Activated naive CD8-positive, alpha-beta T cell treated with anti-CD3 and anti-CD28 coated beads for 36 hours (primary cell): ENCODE measurements around the gene SLC2A4RG. TPM values are rescaled to one million over a fixed set of nuclear protein-coding genes. Genes with fewer than 3 reads are reported as not detected.
"Not testable (repeated sequence)": the region's sequence is repeated elsewhere in the genome, so short reads cannot be mapped to it uniquely, and the experiment has no call there.

ENCODE experiments used
- DNase-seq: peaks from one replicate; pipeline ENCODE4 v3.0.0; 2021
- H3K27ac Mint-ChIP-seq: one replicate; pipeline ENCODE4 v1.8.0; 2022; ENCODE audit warnings: mild to moderate bottlenecking, moderate library complexity, mixed read lengths
- H3K27me3 Mint-ChIP-seq: one replicate; pipeline ENCODE4 v1.8.0; 2022; ENCODE audit warnings: mild to moderate bottlenecking, mixed read lengths
- H3K36me3 Mint-ChIP-seq: one replicate; pipeline ENCODE4 v1.8.0; 2021; ENCODE audit warnings: mild to moderate bottlenecking, mixed read lengths
- H3K4me1 Mint-ChIP-seq: one replicate; pipeline ENCODE4 v1.8.0; 2021; ENCODE audit warnings: mixed read lengths
- H3K4me3 Mint-ChIP-seq: one replicate; pipeline ENCODE4 v1.8.0; 2022; ENCODE audit warnings: mild to moderate bottlenecking, moderate library complexity, mixed read lengths
- H3K9me3 Mint-ChIP-seq: one replicate; pipeline ENCODE4 v1.8.0; 2022; ENCODE audit warnings: mixed read lengths
- total RNA-seq, 2 experiments: library from RNA; stranded (reverse); gene quantifications; one replicate each; pipeline ENCODE4 v1.2.3, GENCODE V29; 2021

Gene SLC2A4RG
- total RNA-seq, 2 experiments from 2014 or later: 25.7 to 29.3 TPM

DNA sequence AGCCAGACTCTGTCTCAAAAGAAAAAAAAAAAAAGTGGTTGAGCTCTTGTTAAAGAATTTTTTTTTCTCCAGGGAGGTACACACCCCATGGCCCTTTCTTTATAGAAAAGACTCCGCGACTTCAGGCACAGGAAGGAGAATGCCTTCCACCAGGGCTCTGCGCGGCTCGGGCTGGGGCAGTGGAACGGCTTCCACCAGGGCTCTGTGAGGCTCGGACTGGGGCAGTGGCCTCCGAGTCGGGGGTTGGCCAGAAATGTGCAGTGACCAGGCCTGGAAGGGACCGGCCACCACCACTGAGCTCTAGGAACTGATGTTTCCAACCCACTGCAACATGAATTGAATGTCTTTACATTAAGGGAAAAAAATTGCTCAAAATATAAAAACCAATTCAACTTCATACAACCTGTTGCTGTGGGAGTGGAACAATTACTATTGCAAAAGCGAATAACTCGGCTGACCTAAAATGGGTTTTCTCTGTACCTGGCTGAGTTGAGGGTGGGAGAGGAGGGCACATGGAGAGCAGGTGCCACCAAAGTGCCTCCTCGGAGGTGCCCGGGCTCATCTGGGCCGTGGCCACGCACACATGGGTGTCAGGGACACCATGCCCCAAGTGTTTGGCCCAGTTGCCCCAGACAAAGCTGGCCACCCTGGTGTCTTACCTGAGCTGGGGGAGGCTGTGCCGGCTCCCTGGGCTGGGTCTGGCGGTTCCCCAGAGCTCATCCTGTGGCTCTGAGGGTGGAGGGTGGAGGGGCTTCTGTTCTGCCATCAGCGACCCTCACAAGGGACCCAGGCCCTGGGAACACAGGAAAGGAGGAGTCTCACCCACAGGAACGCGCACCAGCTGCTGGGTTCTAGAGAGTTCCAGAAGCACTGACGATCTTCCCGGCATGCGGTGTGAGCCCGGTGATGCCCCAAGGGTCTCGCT lies 29.3 kb downstream of the SLC2A4RG start:
- no peaks in the 10 kb centered on the region for H3K36me3 Mint-ChIP-seq
- no peaks in the 10 kb centered on the region for H3K9me3 Mint-ChIP-seq
- no peak overlapping the region for H3K27ac Mint-ChIP-seq
- H3K27me3 Mint-ChIP-seq: no peaks in the 10 kb centered on the region
- H3K4me1 Mint-ChIP-seq: no peaks in the 10 kb centered on the region
- no peak for DNase-seq
- no peak overlapping the region for H3K4me3 Mint-ChIP-seq

DNA sequence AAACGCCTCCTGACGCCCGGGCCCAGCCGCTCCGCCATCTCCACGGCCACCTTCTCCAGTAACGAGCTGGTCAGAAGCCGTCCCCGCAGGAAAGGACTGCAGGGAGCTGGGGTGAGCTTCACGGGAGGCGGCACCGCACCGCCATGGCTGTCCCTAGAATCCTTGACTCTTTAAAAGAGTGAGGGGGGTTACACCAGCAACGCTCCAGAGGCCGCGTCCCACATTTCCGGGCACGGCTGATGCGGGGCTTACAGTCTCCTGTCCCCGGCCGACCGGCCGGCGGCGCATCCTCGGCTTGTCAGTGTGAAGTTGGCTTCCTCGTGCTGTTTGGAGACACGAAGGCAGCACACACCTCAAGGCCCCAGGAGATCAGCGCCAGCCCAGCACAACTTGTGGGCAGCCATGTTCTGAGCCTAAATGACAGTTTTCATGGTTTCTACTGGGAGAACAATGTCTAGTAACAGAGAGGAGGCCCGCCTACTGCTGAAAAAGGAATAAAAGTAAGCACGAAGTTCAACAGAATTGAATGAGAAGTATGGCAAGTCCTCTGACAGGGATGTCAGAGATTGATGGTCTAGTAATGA lies 30.4 kb downstream of the SLC2A4RG start:
- Mint-ChIP-seq H3K4me1 (peaks cover 1% of the 10 kb centered on the region), H3K36me3 (no peaks in the 10 kb centered on the region), H3K4me3 (no peak overlapping the region), H3K27ac (peak overlapping the region; percentile 48), H3K9me3 (no peaks in the 10 kb centered on the region), H3K27me3 (no peaks in the 10 kb centered on the region)
- DNase-seq: no peak

DNA sequence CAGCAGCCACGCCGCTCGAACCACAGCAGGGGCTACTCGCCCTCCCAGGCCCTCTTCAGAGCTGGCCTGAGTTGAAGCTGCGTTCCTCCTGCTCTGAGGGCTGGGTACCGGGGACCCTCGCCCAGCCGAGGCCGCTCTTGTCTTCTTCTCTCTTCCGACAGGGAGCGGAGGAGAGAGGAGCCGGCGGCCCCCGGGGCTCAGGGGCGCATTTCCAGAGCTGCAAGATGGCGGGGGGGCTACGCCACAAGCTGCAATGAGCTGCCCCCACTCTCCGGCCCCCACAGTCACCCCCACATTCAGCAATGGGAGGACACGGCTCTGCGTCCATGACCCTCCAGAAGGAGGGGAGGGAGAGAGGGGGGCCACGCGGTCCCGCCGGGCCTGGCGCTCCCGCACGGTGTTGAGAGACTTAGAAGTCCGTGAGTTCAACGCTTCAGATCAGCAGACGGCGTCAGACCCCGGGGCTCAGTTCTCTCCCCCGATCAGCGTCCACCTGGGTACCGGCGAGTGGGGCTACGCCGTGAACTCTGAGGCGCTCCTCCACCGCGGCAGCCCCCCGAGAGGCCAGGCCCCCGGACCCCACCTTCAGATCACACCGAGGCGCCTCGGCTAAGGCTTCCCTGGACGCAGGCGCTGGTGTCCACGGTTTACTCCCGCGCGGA lies 31.6 kb downstream of the SLC2A4RG start:
- H3K36me3 Mint-ChIP-seq: no peaks in the 10 kb centered on the region
- peaks cover 1% of the 10 kb centered on the region for H3K4me1 Mint-ChIP-seq
- no peak for DNase-seq
- H3K9me3 Mint-ChIP-seq: no peaks in the 10 kb centered on the region
- H3K4me3 Mint-ChIP-seq: no peak overlapping the region
- H3K27ac Mint-ChIP-seq: no peak overlapping the region
- no peaks in the 10 kb centered on the region for H3K27me3 Mint-ChIP-seq

DNA sequence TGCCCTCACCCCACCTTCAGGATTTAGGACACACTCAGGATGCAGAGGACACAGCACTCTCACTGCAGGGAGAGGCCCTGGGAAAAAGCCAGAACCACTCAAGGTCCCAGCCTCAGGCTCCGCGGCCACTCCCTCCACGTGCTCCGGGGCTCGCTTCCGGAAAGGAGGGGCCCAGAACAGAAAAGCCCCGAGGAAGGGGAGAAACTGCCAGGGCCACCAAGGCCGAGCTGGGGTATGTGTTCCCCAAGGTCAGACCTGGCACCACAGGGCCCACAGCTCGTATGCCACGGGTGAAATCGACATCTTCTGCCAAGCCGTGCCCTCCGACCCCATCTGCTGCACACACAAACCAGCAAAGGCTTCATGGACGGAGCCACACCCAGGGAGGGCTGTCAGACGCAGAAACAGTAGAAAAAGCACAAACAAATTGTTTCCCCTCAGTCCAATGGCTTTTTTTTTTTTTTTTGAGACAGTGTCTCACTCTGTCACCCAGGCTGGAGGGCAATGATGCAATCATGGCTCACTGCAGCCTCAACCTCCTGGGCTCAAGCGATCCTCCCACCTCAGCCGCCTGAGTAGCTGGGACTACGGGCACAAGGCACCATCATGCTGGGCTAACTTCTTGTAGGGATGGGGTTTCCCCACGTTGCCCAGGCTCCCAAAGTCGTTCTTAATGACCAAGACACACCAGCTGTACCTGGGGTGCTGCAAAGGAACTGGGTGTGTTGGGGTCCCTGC lies 33.4 kb downstream of the SLC2A4RG start:
- no peaks in the 10 kb centered on the region for H3K27me3 Mint-ChIP-seq
- H3K4me3 Mint-ChIP-seq: no peak overlapping the region
- H3K4me1 Mint-ChIP-seq: peaks cover 1% of the 10 kb centered on the region
- DNase-seq: no peak
- no peak overlapping the region for H3K27ac Mint-ChIP-seq
- H3K9me3 Mint-ChIP-seq: no peaks in the 10 kb centered on the region
- H3K36me3 Mint-ChIP-seq: no peaks in the 10 kb centered on the region

DNA sequence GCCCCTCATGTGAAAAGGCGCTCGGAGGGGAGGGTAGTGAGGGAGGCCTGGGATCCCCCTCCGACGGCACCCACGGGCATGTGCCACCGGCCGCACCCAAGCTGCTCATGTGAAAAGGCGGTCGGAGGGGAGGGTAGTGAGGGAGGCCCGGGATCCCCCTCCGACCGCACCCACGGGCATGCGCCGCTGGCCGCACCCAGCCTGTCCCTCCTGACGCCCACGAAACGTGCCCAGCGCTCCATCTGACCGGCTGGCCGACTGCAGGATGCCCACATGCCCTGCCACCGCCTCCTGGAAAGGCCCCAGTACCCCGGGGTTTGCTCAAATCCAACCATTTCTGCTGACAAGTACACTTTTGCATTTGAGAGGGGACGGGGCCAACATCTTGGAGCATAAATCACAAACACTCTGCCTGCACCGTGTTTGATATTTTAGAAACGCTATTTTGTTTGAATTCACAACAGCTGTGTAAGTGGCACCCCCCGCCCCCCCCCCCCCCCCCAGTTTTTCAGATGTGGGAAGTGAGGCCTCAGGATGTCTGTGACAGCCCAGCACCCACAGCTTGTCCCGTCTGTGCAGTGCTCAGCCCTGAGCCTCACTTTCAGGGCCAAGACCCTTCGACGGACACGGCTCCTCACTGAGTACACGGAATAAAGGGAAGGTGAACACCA lies 34.1 kb downstream of the SLC2A4RG start:
- no peak for DNase-seq
- H3K9me3 Mint-ChIP-seq: no peaks in the 10 kb centered on the region
- no peaks in the 10 kb centered on the region for H3K27me3 Mint-ChIP-seq
- H3K36me3 Mint-ChIP-seq: no peaks in the 10 kb centered on the region
- H3K4me3 Mint-ChIP-seq: no peak overlapping the region
- H3K4me1 Mint-ChIP-seq: peaks cover 1% of the 10 kb centered on the region
- no peak overlapping the region for H3K27ac Mint-ChIP-seq

DNA sequence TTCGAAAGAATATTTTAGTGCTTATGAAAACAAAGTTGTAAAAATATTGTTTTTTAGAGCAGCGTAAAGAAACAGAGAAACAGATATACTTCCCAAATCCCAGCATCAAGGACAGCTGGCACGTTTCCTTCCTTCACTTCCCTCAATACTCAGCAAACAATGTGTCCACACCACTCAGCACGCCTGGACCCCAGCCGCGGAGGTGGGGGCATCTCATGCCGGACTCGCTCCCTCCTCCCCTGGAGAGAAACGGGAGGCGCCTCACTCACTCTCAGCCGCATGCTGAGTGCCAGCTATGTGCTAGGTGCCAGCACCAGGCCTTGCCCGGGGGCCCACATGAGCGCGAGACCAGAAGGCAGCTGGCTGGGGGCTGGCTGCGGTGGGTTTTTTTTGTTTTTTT lies 34.7 kb downstream of the SLC2A4RG start:
- Mint-ChIP-seq H3K27ac (no peak overlapping the region), H3K36me3 (no peaks in the 10 kb centered on the region), H3K9me3 (no peaks in the 10 kb centered on the region), H3K4me3 (no peak overlapping the region), H3K4me1 (peaks cover 1% of the 10 kb centered on the region), H3K27me3 (no peaks in the 10 kb centered on the region)
- DNase-seq: no peak

DNA sequence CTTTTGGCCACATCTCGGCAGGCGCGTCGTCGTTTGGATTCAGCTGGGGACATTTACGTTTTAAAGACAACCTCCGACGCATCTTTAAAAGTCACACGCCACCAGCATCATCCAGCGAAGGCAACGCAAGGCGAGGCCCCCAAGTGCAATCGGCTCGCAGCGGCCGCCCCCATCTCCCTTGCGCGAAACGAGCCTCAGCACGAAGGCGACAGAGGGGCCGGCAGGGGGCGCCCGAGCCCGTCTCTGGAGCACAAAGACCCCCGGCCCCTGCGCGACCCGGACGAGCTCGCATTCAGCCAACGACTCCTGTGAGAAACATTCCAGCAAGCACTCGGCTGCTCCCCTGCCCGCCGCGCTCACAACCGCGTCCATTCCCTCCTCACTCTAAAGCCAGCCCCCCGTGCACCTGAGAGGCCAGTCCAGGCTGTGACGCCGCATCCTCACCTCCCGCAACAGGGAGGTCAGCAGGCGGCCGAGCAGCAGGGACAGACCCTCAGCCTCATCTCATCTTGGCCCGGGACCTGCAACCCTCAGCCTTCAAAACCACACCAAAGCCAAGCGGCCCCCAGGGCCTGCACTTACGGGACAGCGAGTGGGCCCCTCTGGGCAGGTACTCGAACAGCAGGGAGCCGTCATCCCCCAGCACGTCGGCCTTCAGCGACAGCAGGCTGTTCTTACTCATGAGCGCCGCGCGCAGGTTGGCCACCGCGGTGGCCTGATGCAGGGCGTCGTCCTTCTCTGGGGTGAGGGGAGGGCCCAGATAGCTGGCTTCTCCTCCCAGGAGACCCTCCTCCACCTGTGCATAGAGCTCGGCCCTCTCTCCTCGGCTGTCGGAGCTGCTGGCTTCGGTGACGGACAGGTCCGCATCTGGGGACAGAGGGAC lies 35.8 kb downstream of the SLC2A4RG start:
- H3K27me3 Mint-ChIP-seq: no peaks in the 10 kb centered on the region
- DNase-seq: peak; percentile 47
- no peak overlapping the region for H3K27ac Mint-ChIP-seq
- no peak overlapping the region for H3K4me3 Mint-ChIP-seq
- no peaks in the 10 kb centered on the region for H3K36me3 Mint-ChIP-seq
- peaks cover 1% of the 10 kb centered on the region for H3K4me1 Mint-ChIP-seq
- no peaks in the 10 kb centered on the region for H3K9me3 Mint-ChIP-seq

DNA sequence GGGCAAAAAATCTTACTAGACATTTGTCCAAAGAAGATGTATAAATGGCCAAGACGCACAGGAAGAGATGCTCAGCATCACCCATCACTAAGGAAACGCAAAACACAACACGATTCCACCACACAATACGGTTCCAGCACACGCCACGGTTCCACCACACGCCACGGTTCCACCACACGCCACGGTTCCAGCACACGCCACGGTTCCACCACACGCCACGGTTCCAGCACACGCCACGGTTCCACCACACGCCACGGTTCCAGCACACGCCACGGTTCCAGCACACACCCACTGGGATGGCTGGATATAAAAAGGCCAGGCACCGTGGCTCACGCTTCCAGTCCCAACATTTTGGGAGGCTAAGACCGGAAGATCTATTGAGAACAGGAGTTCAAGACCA lies 37.3 kb downstream of the SLC2A4RG start:
- not testable (repeated sequence) for H3K27me3 Mint-ChIP-seq, DNase-seq, H3K4me3 Mint-ChIP-seq, H3K4me1 Mint-ChIP-seq, H3K27ac Mint-ChIP-seq, H3K36me3 Mint-ChIP-seq, H3K9me3 Mint-ChIP-seq

DNA sequence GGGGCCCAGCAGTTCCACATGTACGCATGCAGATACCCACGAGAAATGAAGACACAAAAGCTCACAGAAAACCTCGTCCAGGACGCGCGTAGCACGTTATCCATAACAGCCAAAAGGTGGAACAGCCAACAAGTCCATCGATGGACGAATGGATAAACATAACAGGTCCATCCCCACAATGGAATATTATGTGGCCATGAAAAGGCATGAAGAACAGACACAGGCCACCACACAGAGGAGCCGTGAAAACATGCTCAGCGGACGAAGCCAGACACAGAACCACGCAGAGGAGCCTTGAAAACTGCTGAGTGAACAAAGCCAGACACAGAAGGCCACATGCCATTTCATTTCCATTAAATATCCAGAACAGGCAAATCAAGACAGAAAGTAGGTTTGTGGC lies 38.0 kb downstream of the SLC2A4RG start:
- Mint-ChIP-seq H3K27me3 (no peaks in the 10 kb centered on the region), H3K4me1 (peaks cover 12% of the 10 kb centered on the region), H3K27ac (no peak overlapping the region), H3K9me3 (no peaks in the 10 kb centered on the region), H3K4me3 (no peak overlapping the region), H3K36me3 (no peaks in the 10 kb centered on the region)
- DNase-seq: no peak

DNA sequence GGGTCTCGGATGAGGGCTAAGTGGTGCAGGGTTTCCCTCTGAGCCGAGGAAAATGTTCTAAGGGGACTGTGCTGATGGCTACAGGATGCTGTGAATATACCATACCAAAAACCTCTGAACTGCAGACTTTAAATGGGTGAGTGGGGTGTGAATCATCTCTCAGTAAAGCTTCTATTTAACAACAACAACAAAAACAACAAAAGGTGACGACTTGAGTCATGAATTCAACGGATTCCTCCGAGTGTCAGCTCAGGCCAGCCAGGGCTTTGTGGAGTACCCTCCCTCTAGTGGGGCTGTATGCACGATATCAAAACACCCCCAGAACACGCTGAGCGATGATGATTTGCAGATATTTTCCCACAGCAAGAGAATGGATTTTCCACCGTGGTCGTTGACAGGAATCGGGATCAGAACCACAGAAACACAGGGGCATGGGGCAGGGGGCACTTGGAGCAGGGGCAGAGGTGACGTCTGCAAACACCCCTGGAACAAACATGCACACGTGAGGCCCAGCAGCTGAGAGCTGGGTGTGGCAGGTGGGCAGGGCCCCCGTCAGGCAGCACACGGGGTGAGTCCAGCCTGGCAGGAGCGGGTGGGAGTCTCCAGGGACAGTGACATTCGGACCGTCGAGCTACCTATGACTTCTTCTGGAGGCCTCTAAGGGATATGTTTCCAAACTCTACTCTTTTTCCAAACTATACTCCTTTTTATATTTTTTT lies 38.6 kb downstream of the SLC2A4RG start:
- Mint-ChIP-seq H3K4me3 (no peak overlapping the region), H3K36me3 (no peaks in the 10 kb centered on the region), H3K9me3 (no peaks in the 10 kb centered on the region), H3K27ac (no peak overlapping the region), H3K27me3 (no peaks in the 10 kb centered on the region), H3K4me1 (peaks cover 12% of the 10 kb centered on the region)
- DNase-seq: no peak

DNA sequence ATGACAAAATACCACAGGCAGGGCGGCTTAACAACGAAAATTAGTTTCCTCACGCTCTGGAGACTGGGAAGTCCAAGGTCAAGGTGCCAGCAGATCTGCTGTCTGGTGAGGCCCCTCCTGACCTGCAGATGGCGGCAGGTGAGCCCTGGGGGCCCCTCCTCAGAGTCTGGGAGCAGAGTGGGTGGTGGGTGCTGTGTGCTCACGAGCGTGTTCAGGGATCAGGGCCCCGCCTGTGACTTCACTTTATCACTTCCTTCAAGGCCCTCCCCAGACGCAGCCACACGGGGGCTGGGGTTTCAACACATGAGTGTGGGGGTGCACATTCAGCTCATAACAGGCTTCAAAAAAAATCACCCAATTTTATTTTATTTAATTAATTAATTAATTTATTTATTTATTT lies 39.3 kb downstream of the SLC2A4RG start:
- no peak overlapping the region for H3K27ac Mint-ChIP-seq
- no peaks in the 10 kb centered on the region for H3K27me3 Mint-ChIP-seq

DNA sequence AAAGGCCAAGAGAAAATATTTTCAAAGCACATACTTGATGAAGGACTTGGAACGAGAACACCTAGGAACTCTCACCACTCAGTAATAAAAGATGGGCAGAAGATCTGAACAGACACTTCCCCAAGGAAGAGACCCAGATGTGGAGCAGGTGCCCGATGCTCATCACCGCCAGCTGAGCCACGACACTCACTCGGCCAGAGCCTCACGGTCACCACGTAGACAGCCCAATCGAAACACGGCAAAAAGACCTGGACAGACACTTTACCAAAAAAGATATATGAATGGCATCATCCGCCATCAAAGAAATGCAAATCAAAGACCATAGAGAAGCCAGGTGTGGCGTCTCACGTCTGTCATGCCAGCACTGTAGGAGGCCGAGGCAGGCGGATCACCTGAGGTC lies 41.6 kb downstream of the SLC2A4RG start:
- Mint-ChIP-seq H3K9me3 (no peaks in the 10 kb centered on the region), H3K27me3 (no peaks in the 10 kb centered on the region), H3K4me1 (peaks cover 11% of the 10 kb centered on the region), H3K27ac (no peak overlapping the region), H3K36me3 (no peaks in the 10 kb centered on the region), H3K4me3 (no peak overlapping the region)
- DNase-seq: no peak

More for the DNA sequence above, 39.3 kb downstream of the SLC2A4RG start:
- Mint-ChIP-seq H3K4me1 (peaks cover 12% of the 10 kb centered on the region), H3K9me3 (no peaks in the 10 kb centered on the region), H3K36me3 (no peaks in the 10 kb centered on the region), H3K4me3 (no peak overlapping the region)
- no peak for DNase-seq

DNA sequence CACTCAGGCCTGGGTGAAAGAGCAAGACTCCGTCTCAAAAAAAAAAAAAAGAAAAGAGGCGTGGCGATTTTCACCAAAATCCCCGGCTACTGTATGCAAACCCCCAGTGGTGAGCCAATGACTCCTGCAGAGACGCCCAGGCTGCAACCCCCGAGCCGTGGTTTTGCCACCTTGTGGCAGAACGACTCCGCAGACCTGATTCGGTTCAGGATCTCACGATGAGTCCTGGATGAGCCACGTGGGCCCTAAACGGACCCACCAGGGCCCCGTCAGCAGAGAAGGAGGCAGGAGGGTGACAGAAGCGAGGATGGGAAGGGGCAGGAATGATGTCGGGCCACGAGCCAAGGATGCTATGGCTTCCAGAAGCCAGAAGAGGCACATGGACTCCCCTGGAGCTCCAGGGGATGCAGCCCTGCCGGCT lies 42.5 kb downstream of the SLC2A4RG start:
- Mint-ChIP-seq H3K36me3 (no peaks in the 10 kb centered on the region), H3K27me3 (no peaks in the 10 kb centered on the region), H3K4me3 (no peak overlapping the region), H3K4me1 (peaks cover 11% of the 10 kb centered on the region), H3K9me3 (no peaks in the 10 kb centered on the region), H3K27ac (peak overlapping the region; percentile 59)
- peak; percentile 74 for DNase-seq
